NCI-H2227 (cell line): ENCODE results near the gene ANKFY1.

Source experiments
- DNase-seq: peaks from one replicate; lab custom pipeline; 2025; ENCODE audit not compliant: unreplicated experiment; lab: John Stamatoyannopoulos, UW

ANKFY1 gene

GRCh38 chr17:4182043-4182442 lies 81.7 kb downstream of the ANKFY1 start:
- DNase-seq: no peak

- DNase-seq: no peak
These were observed 83.0 kb downstream of the ANKFY1 start for GRCh38 chr17:4180791-4181190.

GRCh38 chr17:4179071-4179470 lies 84.7 kb downstream of the ANKFY1 start:
- DNase-seq: no peak

GRCh38 chr17:4178651-4179050 lies 85.1 kb downstream of the ANKFY1 start:
- DNase-seq: no peak

GRCh38 chr17:4177806-4178205 lies 86.0 kb downstream of the ANKFY1 start:
- DNase-seq: no peak

- DNase-seq: no peak
These were observed 86.8 kb downstream of the ANKFY1 start for GRCh38 chr17:4176808-4177472.

- no peak for DNase-seq
These were observed 87.6 kb downstream of the ANKFY1 start for GRCh38 chr17:4175921-4176807.

- no peak for DNase-seq
These were observed 89.2 kb downstream of the ANKFY1 start for GRCh38 chr17:4174556-4174955.

GRCh38 chr17:4173781-4174180 lies 90.0 kb downstream of the ANKFY1 start:
- DNase-seq: no peak

GRCh38 chr17:4172356-4172755 lies 91.4 kb downstream of the ANKFY1 start:
- no peak for DNase-seq

GRCh38 chr17:4170639-4171280 lies 93.0 kb downstream of the ANKFY1 start:
- DNase-seq: no peak

- no peak for DNase-seq
These were observed 96.0 kb downstream of the ANKFY1 start for GRCh38 chr17:4167786-4168185.

GRCh38 chr17:4166419-4166818 lies 97.4 kb downstream of the ANKFY1 start:
- DNase-seq: no peak

- no peak for DNase-seq
These were observed 98.3 kb downstream of the ANKFY1 start for GRCh38 chr17:4165301-4166010.

- no peak for DNase-seq
These were observed 99.8 kb downstream of the ANKFY1 start for GRCh38 chr17:4163951-4164350.

GRCh38 chr17:4162775-4163466 lies 100.9 kb downstream of the ANKFY1 start:
- DNase-seq: no peak

- no peak for DNase-seq
These were observed 101.5 kb downstream of the ANKFY1 start for GRCh38 chr17:4162321-4162720.

- DNase-seq: no peak
These were observed 101.8 kb downstream of the ANKFY1 start for GRCh38 chr17:4161967-4162305.

GRCh38 chr17:4161192-4161966 lies 102.4 kb downstream of the ANKFY1 start:
- no peak for DNase-seq

- DNase-seq: no peak
These were observed 103.4 kb downstream of the ANKFY1 start for GRCh38 chr17:4160294-4160859.
